K562 (cell line): ENCODE measurements around the gene HOATZ. TPM values are rescaled to one million over a fixed set of nuclear protein-coding genes. Genes with fewer than 3 reads are reported as not detected.

Experiments used
- ATAC-seq: fragments of 200-7000 bp; cut with Tn5 transposase; 3 replicates; pipeline ENCODE4 v1.9.1; 2020; ENCODE audit warnings: moderate library complexity
- BruUV-seq: library from RNA; stranded (reverse); fragments of 400-500 nt; replicated peaks from 2 replicates; lab custom pipeline; 2021; lab: Mats Ljungman, UMichigan
- CTCF ChIA-PET: fragments of 300-600 bp; formaldehyde crosslinking; extraction: SDS; loops from one replicate; lab custom pipeline; 2021; ENCODE audit warnings: low intra/inter-chr PET ratio; lab: Yijun Ruan, JAX
- POLR2A ChIA-PET: fragments of 300-600, 350-650 bp; sonication (Branson Sonifier 250); formaldehyde crosslinking; extraction: SDS; loops from one replicate; lab custom pipeline; 2021; ENCODE audit warnings: antibody characterized with exemption, inconsistent platforms; lab: Yijun Ruan, JAX
- DNase-seq, 4 experiments: peaks; one replicate each; pipeline versions ENCODE4 v3.0.0 to v3.0.0-alpha.2; 2011 to 2018; ENCODE audit warnings: low spot score in 3 of 4, mixed read lengths in 3 of 4; ENCODE audit errors: extremely low read depth in 1 of 4
- FAIRE-seq: peaks from 2 replicates; lab custom pipeline; 2011; peaks lifted over from hg19 to GRCh38; lab: Jason Lieb, UNC
- H2AFZ ChIP-seq: 2 replicates; pipeline ENCODE4 v1.6.0; 2011; ENCODE audit warnings: low read depth, low read length, control low read depth, inconsistent platforms
- H3K27ac ChIP-seq: fragments of 200-600 bp; 3 replicates; pipeline ENCODE4 v1.8.0; 2011; ENCODE audit warnings: low read depth, mild to moderate bottlenecking, control low read depth, inconsistent platforms, low read length, moderate library complexity, mixed read lengths; ENCODE audit errors: extremely low read depth
- H3K27me3 ChIP-seq, 2 experiments: fragments of 300-600 bp in 1 of 2; 2 replicates in 1 of 2; 3 replicates in 1 of 2; pipeline versions ENCODE4 v1.6.0 to v1.8.0; 2011; ENCODE audit warnings: inconsistent platforms in 2 of 2, low read length in 2 of 2, mild to moderate bottlenecking in 1 of 2, mixed read lengths in 1 of 2, moderate library complexity in 1 of 2; ENCODE audit not compliant: control insufficient read depth in 2 of 2, insufficient read depth in 2 of 2
- H3K36me3 ChIP-seq: fragments of 300-600 bp; 3 replicates; pipeline ENCODE4 v1.8.0; 2011; ENCODE audit warnings: mild to moderate bottlenecking, low read length, inconsistent platforms; ENCODE audit not compliant: control insufficient read depth, insufficient read depth
- H3K4me1 ChIP-seq, 2 experiments: fragments of 200-600 bp in 1 of 2; replicated peaks in 1 of 2; 2 replicates in 1 of 2; 3 replicates in 1 of 2; pipeline versions ENCODE4 v1.5.1 to v1.8.0; 2011; ENCODE audit warnings: inconsistent platforms in 2 of 2, low read length in 2 of 2, mild to moderate bottlenecking in 1 of 2, mixed read lengths in 1 of 2, moderate library complexity in 1 of 2; ENCODE audit not compliant: control insufficient read depth in 2 of 2, insufficient read depth in 2 of 2
- H3K4me2 ChIP-seq: 2 replicates; pipeline ENCODE4 v1.6.1; 2011; ENCODE audit warnings: low read length, control low read depth, inconsistent platforms, mixed read lengths; ENCODE audit not compliant: insufficient read depth
- H3K4me3 ChIP-seq: fragments of 200-600 bp; sonication (generic), shearing (Covaris generic); 2 replicates; pipeline ENCODE4 v1.5.1; 2016; ENCODE audit warnings: control low read depth, inconsistent platforms
- H3K79me2 ChIP-seq: fragments of 200-600 bp; 3 replicates; pipeline ENCODE4 v1.8.0; 2011; ENCODE audit warnings: low read length, inconsistent platforms; ENCODE audit not compliant: control insufficient read depth, insufficient read depth
- H3K9ac ChIP-seq, 2 experiments: 2 replicates each; pipeline versions ENCODE4 v1.6.0 to v1.6.1; 2011; ENCODE audit warnings: low read depth in 2 of 2, low read length in 2 of 2, control low read depth in 1 of 2, inconsistent platforms in 1 of 2, mild to moderate bottlenecking in 1 of 2, mixed read lengths in 1 of 2; ENCODE audit not compliant: insufficient read depth in 1 of 2
- H3K9me1 ChIP-seq: one replicate; pipeline ENCODE4 v1.6.0; 2011; ENCODE audit warnings: inconsistent platforms, mild to moderate bottlenecking, low read length, moderate library complexity; ENCODE audit not compliant: control insufficient read depth, insufficient read depth
- H3K9me3 ChIP-seq: replicated peaks from 2 replicates; pipeline ENCODE4 v1.5.1; 2011; ENCODE audit warnings: low read depth, low read length, inconsistent platforms; ENCODE audit not compliant: control insufficient read depth, insufficient read depth
- H4K20me1 ChIP-seq: replicated peaks from 2 replicates; pipeline ENCODE4 v1.6.1; 2011; ENCODE audit warnings: low read length, inconsistent platforms, mixed read lengths; ENCODE audit not compliant: control insufficient read depth, insufficient read depth
- ARNT ChIP-seq, 2 experiments: fragments of 450-650 bp; IDR thresholded peaks; 2 replicates each; pipeline ENCODE4 v1.6.1; 2016; ENCODE audit warnings: mild to moderate bottlenecking in 1 of 2
- ATF3 ChIP-seq, 2 experiments: fragments of 450-650 bp in 1 of 2; sonication (generic) in 1 of 2; formaldehyde crosslinking in 1 of 2; IDR thresholded peaks in 1 of 2; conservative IDR thresholded peaks in 1 of 2; 2 replicates each; pipeline versions ENCODE4 v1.6.1 to v1.8.1; 2016 to 2023; ENCODE audit warnings: mild to moderate bottlenecking in 2 of 2, moderate library complexity in 2 of 2, inconsistent platforms in 1 of 2, missing genetic modification reagents in 1 of 2
- CTBP1 ChIP-seq: fragments of 450-650 bp; IDR thresholded peaks from 2 replicates; pipeline ENCODE4 v1.6.1; 2016; ENCODE audit warnings: borderline replicate concordance
- ETV5 ChIP-seq: sonication (generic); formaldehyde crosslinking; IDR thresholded peaks from 2 replicates; pipeline ENCODE4 v1.4.0; 2020; ENCODE audit warnings: low read depth, mild to moderate bottlenecking, missing genetic modification reagents
- HIVEP1 ChIP-seq: fragments of 250-450 bp; sonication (Bioruptor Pico); IDR thresholded peaks from 2 replicates; pipeline ENCODE4 v1.4.0; 2020; ENCODE audit warnings: mild to moderate bottlenecking
- ILK ChIP-seq: fragments of 450-650 bp; IDR thresholded peaks from 2 replicates; pipeline ENCODE4 v1.6.1; 2016; ENCODE audit warnings: missing genetic modification characterization, low read depth, mild to moderate bottlenecking, missing compliant biosample characterization, moderate library complexity, borderline replicate concordance
- KLF10 ChIP-seq: fragments of 250-450 bp; sonication (Bioruptor Pico); IDR thresholded peaks from 2 replicates; pipeline ENCODE4 v1.6.1; 2021; ENCODE audit warnings: matching md5 sums
- MCM5 ChIP-seq: fragments of 450-650 bp; IDR thresholded peaks from 2 replicates; pipeline ENCODE4 v1.6.1; 2016; ENCODE audit warnings: low read depth
- ZNF3 ChIP-seq: fragments of 250-450 bp; sonication (Bioruptor Pico); IDR thresholded peaks from 2 replicates; pipeline ENCODE4 v1.5.0; 2021; ENCODE audit warnings: mild to moderate bottlenecking, moderate library complexity
- ZNF311 ChIP-seq: fragments of 250-450 bp; sonication (Bioruptor Pico); IDR thresholded peaks from 2 replicates; pipeline ENCODE4 v1.4.0; 2020; ENCODE audit warnings: mild to moderate bottlenecking, moderate library complexity
- in situ Hi-C: fragments of 300-500 bp; cut with MboI; formaldehyde crosslinking; loops from 4 replicates; pipeline ENCODE4 v1.15.0; 2018; ENCODE audit warnings: inconsistent platforms, mixed read lengths
- intact Hi-C: fragments of 100-400 bp; cut with micrococcal nuclease; formaldehyde crosslinking; loops from 2 replicates; pipeline ENCODE4 v1.14.2; 2022
- polyA plus RNA-seq, 8 experiments: library from polyadenylated mRNA; depleted of rRNA in 4 of 8; stranded (reverse) in 5 of 8; unstranded in 3 of 8; fragments of >200 nt; fragmentation: Nextera tagmentation in 2 of 8; fragmentation: Illumina TruSeq in 1 of 8; extraction: Ambion mirVana in 2 of 8; extraction: Trizol in 1 of 8; gene quantifications; 2 replicates each; pipeline versions ENCODE4 v1.2.1 to v1.2.3, GENCODE V29; 2011 to 2014; ENCODE audit warnings: inconsistent platforms in 1 of 8, missing spikeins in 1 of 8
- total RNA-seq, 7 experiments: library from RNA; depleted of rRNA in 6 of 7; stranded (reverse); fragments of >200 nt in 6 of 7; fragmentation: Illumina TruSeq in 2 of 7; extraction: Trizol in 2 of 7; gene quantifications; 2 replicates each; pipeline versions ENCODE4 v1.2.1 to v1.2.3, GENCODE V29; 2011 to 2021; ENCODE audit warnings: low replicate concordance in 1 of 7

The HOATZ gene
- total and polyA plus RNA-seq, 9 of the 15 experiments (the other 6 are each of a cell fraction or from before 2014, with no cell fraction given) = not detected

DNA sequence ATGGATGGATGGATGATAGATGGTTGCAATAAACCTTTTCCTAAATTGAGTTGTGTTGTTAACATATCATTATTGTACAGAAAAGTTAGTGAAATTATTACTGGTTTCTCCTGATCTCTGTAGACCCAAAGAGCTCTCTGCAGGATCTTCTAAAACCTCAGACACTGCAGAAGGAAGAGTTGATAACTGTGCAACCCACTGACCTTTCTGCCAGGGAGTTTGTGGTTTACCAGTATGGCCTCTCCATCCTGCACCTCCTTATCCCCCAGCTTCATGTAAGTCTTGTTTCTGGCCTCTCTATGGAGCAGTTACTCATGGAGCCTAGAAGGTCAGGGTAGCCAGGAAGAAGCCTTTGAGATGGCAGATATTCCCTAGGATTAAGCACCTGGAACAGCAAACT, 48.0 kb upstream of the HOATZ start:
- H4K20me1 ChIP-seq = no peaks in the 10 kb centered on the region
- H2AFZ ChIP-seq = no peak overlapping the region
- DNase-seq (no peak), ATAC-seq (no peak), FAIRE-seq (no peak)
- TF ChIP-seq ETV5 (CRISPR knock-in tag) (no peak), CTBP1 (no peak), KLF10 (CRISPR knock-in tag) (no peak), ARNT (IDR thresholded peaks at IDR 0.05) (no peak), ZNF3 (CRISPR knock-in tag) (no peak), ATF3 (IDR thresholded peaks at IDR 0.05) (no peak), ATF3 (CRISPR knock-in tag; conservative IDR thresholded peaks at IDR 0.05) (no peak), ILK (tag) (no peak), HIVEP1 (CRISPR knock-in tag) (no peak), MCM5 (no peak), ZNF311 (CRISPR knock-in tag) (no peak)
- no peak overlapping the region for H3K4me3 ChIP-seq
- H3K27ac ChIP-seq = no peak overlapping the region
- no peak overlapping the region for H3K4me2 ChIP-seq
- no peaks in the 10 kb centered on the region for H3K9me1 ChIP-seq
- no peaks in the 10 kb centered on the region for H3K9me3 ChIP-seq
- no peaks in the 10 kb centered on the region for H3K79me2 ChIP-seq
- H3K9ac ChIP-seq = no peak overlapping the region
- H3K36me3 ChIP-seq = no peaks in the 10 kb centered on the region
- POLR2A ChIA-PET = no interaction called here
- H3K4me1 ChIP-seq = no peaks in the 10 kb centered on the region
- CTCF ChIA-PET = no interaction called here
- H3K27me3 ChIP-seq = peaks cover 0 to 8% of the 10 kb centered on the region in 2 experiments; a peak in 1 of 5 replicates
- in situ Hi-C loops = no loop called here
- intact Hi-C loops = no loop called here
- no TSS peak for BruUV-seq
